IMR-90 (cell line): ENCODE data around the gene ACTR5. TPM values are rescaled to one million over a fixed set of nuclear protein-coding genes. Genes with fewer than 3 reads are reported as not detected.

Source experiments
- ATAC-seq: fragments of 200-7000 bp; cut with Tn5 transposase; 2 replicates; pipeline ENCODE4 v1.9.1; 2020; ENCODE audit warnings: low read depth, mild to moderate bottlenecking, moderate library complexity
- BruUV-seq: library from RNA; stranded (reverse); fragments of 400-500 nt; replicated peaks from 2 replicates; lab custom pipeline; 2021; lab: Mats Ljungman, UMichigan
- CTCF ChIA-PET: fragments of 300-600 bp; formaldehyde crosslinking; extraction: SDS; loops from one replicate; lab custom pipeline; 2021; ENCODE audit warnings: antibody characterized with exemption; lab: Yijun Ruan, JAX
- POLR2A ChIA-PET: fragments of 300-600 bp; sonication (Branson Sonifier 250); formaldehyde crosslinking; loops from one replicate; lab custom pipeline; 2022; ENCODE audit warnings: antibody characterized with exemption; ENCODE audit not compliant: unreplicated experiment; lab: Charles Lee
- DNase-seq: peaks from one replicate; pipeline ENCODE4 v3.0.0; 2013
- H2AFZ ChIP-seq: replicated peaks from 2 replicates; pipeline ENCODE3; 2013; ENCODE audit warnings: low read length, mild to moderate bottlenecking; ENCODE audit not compliant: poor library complexity
- H2AK5ac ChIP-seq: 2 replicates; pipeline ENCODE4 v1.6.1; 2013; ENCODE audit warnings: low read depth, low read length, inconsistent platforms
- H2AK9ac ChIP-seq: replicated peaks from 2 replicates; pipeline ENCODE3; 2013; ENCODE audit warnings: mild to moderate bottlenecking, low read depth, low read length, moderate library complexity; ENCODE audit not compliant: poor library complexity
- H2BK120ac ChIP-seq: 2 replicates; pipeline ENCODE4 v1.6.1; 2013; ENCODE audit warnings: low read depth, low read length, inconsistent platforms
- H2BK15ac ChIP-seq: 3 replicates; pipeline ENCODE4 v1.6.1; 2013; ENCODE audit warnings: low read depth, low read length, inconsistent platforms
- H2BK20ac ChIP-seq: 2 replicates; pipeline ENCODE4 v1.6.1; 2013; ENCODE audit warnings: low read depth, mild to moderate bottlenecking, inconsistent platforms, low read length, moderate library complexity
- H2BK5ac ChIP-seq: 2 replicates; pipeline ENCODE4 v1.6.1; 2013; ENCODE audit warnings: mild to moderate bottlenecking, low read depth, low read length, inconsistent platforms; ENCODE audit not compliant: poor library complexity, severe bottlenecking
- H3K14ac ChIP-seq: replicated peaks from 2 replicates; pipeline ENCODE4 v1.6.1; 2013; ENCODE audit warnings: low read depth, low read length, inconsistent platforms
- H3K18ac ChIP-seq: 2 replicates; pipeline ENCODE4 v1.6.1; 2013; ENCODE audit warnings: low read depth, low read length, control low read depth
- H3K23ac ChIP-seq: 2 replicates; pipeline ENCODE4 v1.6.1; 2013; ENCODE audit warnings: low read depth, low read length, inconsistent platforms
- H3K27ac ChIP-seq: 2 replicates; pipeline ENCODE4 v1.5.1; 2013; ENCODE audit warnings: mild to moderate bottlenecking, control low read depth, low read length; ENCODE audit not compliant: insufficient read depth
- H3K27me3 ChIP-seq: 2 replicates; pipeline ENCODE4 v1.6.1; 2013; ENCODE audit warnings: low read length; ENCODE audit not compliant: control insufficient read depth, insufficient read depth
- H3K36me3 ChIP-seq: 2 replicates; pipeline ENCODE4 v1.6.1; 2013; ENCODE audit warnings: low read length, mixed read lengths; ENCODE audit not compliant: control insufficient read depth, insufficient read depth
- H3K4ac ChIP-seq: 2 replicates; pipeline ENCODE4 v1.6.1; 2013; ENCODE audit warnings: low read depth, low read length, inconsistent platforms
- H3K4me1 ChIP-seq: 2 replicates; pipeline ENCODE4 v1.6.1; 2013; ENCODE audit warnings: low read length, mixed read lengths; ENCODE audit not compliant: control insufficient read depth, insufficient read depth
- H3K4me2 ChIP-seq: 2 replicates; pipeline ENCODE4 v1.6.1; 2013; ENCODE audit warnings: low read depth, mild to moderate bottlenecking, control low read depth, low read length, moderate library complexity
- H3K4me3 ChIP-seq: 2 replicates; pipeline ENCODE4 v1.5.1; 2013; ENCODE audit warnings: low read depth, mild to moderate bottlenecking, control low read depth, low read length, moderate library complexity; ENCODE audit not compliant: insufficient read depth
- H3K56ac ChIP-seq: 2 replicates; pipeline ENCODE4 v1.6.1; 2013; ENCODE audit warnings: low read length, inconsistent platforms; ENCODE audit not compliant: insufficient read depth; ENCODE audit errors: extremely low read depth
- H3K79me1 ChIP-seq, 2 experiments: 2 replicates each; pipeline ENCODE4 v1.6.1; 2013; ENCODE audit warnings: low read length in 2 of 2, inconsistent platforms in 1 of 2, low read depth in 1 of 2
- H3K9ac ChIP-seq: 2 replicates; pipeline ENCODE4 v1.6.1; 2013; ENCODE audit warnings: low read depth, low read length, control low read depth
- H3K9me1 ChIP-seq: 2 replicates; pipeline ENCODE4 v1.6.1; 2013; ENCODE audit warnings: low read length, inconsistent platforms; ENCODE audit not compliant: insufficient read depth
- H3K9me3 ChIP-seq: 2 replicates; pipeline ENCODE4 v1.6.1; 2013; ENCODE audit warnings: low read length; ENCODE audit not compliant: control insufficient read depth, insufficient read depth
- H4K20me1 ChIP-seq: 2 replicates; pipeline ENCODE4 v1.6.1; 2013; ENCODE audit warnings: low read length, inconsistent platforms; ENCODE audit not compliant: insufficient read depth
- H4K5ac ChIP-seq: 2 replicates; pipeline ENCODE4 v1.6.1; 2013; ENCODE audit warnings: mild to moderate bottlenecking, low read depth, low read length, control low read depth
- H4K8ac ChIP-seq, 2 experiments: 2 replicates each; pipeline ENCODE4 v1.6.1; 2013; ENCODE audit warnings: low read depth in 2 of 2, low read length in 2 of 2, control low read depth in 1 of 2, inconsistent platforms in 1 of 2
- H4K91ac ChIP-seq: 2 replicates; pipeline ENCODE4 v1.6.1; 2013; ENCODE audit warnings: low read depth, low read length, inconsistent platforms; ENCODE audit not compliant: insufficient read depth
- BHLHE40 ChIP-seq: fragments of 150-350 bp; IDR thresholded peaks from 2 replicates; pipeline ENCODE4 v1.6.1; 2016; ENCODE audit warnings: mild to moderate bottlenecking, low read depth, low read length
- CEBPB ChIP-seq: IDR thresholded peaks from 2 replicates; pipeline ENCODE4 v1.6.1; 2012; ENCODE audit warnings: low read depth, low read length, improper control_type of control experiment
- CHD1 ChIP-seq: IDR thresholded peaks from 2 replicates; pipeline ENCODE4 v1.6.1; 2012; ENCODE audit warnings: low read depth, low read length, improper control_type of control experiment
- FOS ChIP-seq: fragments of 150-350 bp; IDR thresholded peaks from 2 replicates; pipeline ENCODE4 v1.6.1; 2016; ENCODE audit warnings: low read depth, low read length
- MAFK ChIP-seq: IDR thresholded peaks from 2 replicates; pipeline ENCODE4 v1.6.1; 2012; ENCODE audit warnings: low read depth, low read length, improper control_type of control experiment
- MAZ ChIP-seq: IDR thresholded peaks from 2 replicates; pipeline ENCODE4 v1.6.1; 2012; ENCODE audit warnings: low read depth, mild to moderate bottlenecking, low read length, improper control_type of control experiment, moderate library complexity, borderline replicate concordance
- MXI1 ChIP-seq: IDR thresholded peaks from 2 replicates; pipeline ENCODE4 v1.6.1; 2012; ENCODE audit warnings: low read depth, mild to moderate bottlenecking, low read length, moderate library complexity, borderline replicate concordance
- NFE2L2 ChIP-seq: fragments of 150-350 bp; IDR thresholded peaks from 2 replicates; pipeline ENCODE4 v1.6.1; 2016; ENCODE audit warnings: low read depth, mild to moderate bottlenecking, low read length
- POLR2A ChIP-seq: IDR thresholded peaks from 2 replicates; pipeline ENCODE4 v1.6.1; 2012; ENCODE audit warnings: mild to moderate bottlenecking, low read depth, low read length
- RAD21 ChIP-seq: IDR thresholded peaks from 2 replicates; pipeline ENCODE4 v1.6.1; 2012; ENCODE audit warnings: low read length, improper control_type of control experiment
- RCOR1 ChIP-seq: IDR thresholded peaks from 2 replicates; pipeline ENCODE4 v1.6.1; 2012; ENCODE audit warnings: mild to moderate bottlenecking, low read length, improper control_type of control experiment; ENCODE audit not compliant: insufficient replicate concordance
- RFX5 ChIP-seq: IDR thresholded peaks from 2 replicates; pipeline ENCODE4 v1.8.0; 2012; ENCODE audit warnings: low read depth, mild to moderate bottlenecking, low read length, moderate library complexity
- SMC3 ChIP-seq: fragments of 150-350 bp; IDR thresholded peaks from 2 replicates; pipeline ENCODE4 v1.6.1; 2016; ENCODE audit warnings: low read depth, mild to moderate bottlenecking, antibody characterized with exemption, low read length, moderate library complexity
- WGBS, 2 experiments: methylation state at CpG; one replicate each; pipeline versions ENCODE4 v1.1.5 to v1.1.7; 2013; ENCODE audit warnings: missing lambda C conversion rate in 2 of 2; ENCODE audit not compliant: insufficient read length in 1 of 2; ENCODE audit errors: extremely low coverage in 2 of 2; 5-methylcytosine and 5-hydroxymethylcytosine counted together
- dilution Hi-C: fragments of 300-500 bp; cut with HindIII; formaldehyde crosslinking; loops from one replicate; pipeline ENCODE4 v1.14.3; 2018; ENCODE audit warnings: low sequenced_read_pairs; ENCODE audit not compliant: unreplicated experiment
- in situ Hi-C: fragments of 300-500 bp; cut with MboI; formaldehyde crosslinking; loops from 3 replicates; pipeline ENCODE4 v1.14.3; 2019; ENCODE audit warnings: low sequenced_read_pairs, inconsistent platforms, mixed read lengths
- intact Hi-C: fragments of 100-400 bp; cut with micrococcal nuclease; formaldehyde crosslinking; loops from 2 replicates; pipeline ENCODE4 v1.10.0; 2022
- polyA plus RNA-seq, 3 experiments: library from polyadenylated mRNA; depleted of rRNA; stranded (reverse); fragments of >200 nt; gene quantifications; 2 replicates each; pipeline ENCODE4 v1.2.3, GENCODE V29; 2012; ENCODE audit warnings: low replicate concordance in 1 of 3
- total RNA-seq: library from RNA; depleted of rRNA; stranded (reverse); fragments of >200 nt; gene quantifications from 2 replicates; pipeline ENCODE4 v1.2.3, GENCODE V29; 2012
- TF ChIP-seq, protein P1 (sequence below): fragments of 150-350 bp; IDR thresholded peaks from 2 replicates; pipeline ENCODE4 v1.6.1; 2016; ENCODE audit warnings: low read depth, mild to moderate bottlenecking, low read length, moderate library complexity, borderline replicate concordance
- TF ChIP-seq, protein P2 (sequence below): fragments of 150-350 bp; IDR thresholded peaks from 2 replicates; pipeline ENCODE4 v1.6.1; 2017; ENCODE audit warnings: mild to moderate bottlenecking, antibody characterized with exemption, low read length, low read depth

ACTR5 gene
- total and polyA plus RNA-seq, 2 of the 4 experiments (the other 2 are of a cell fraction): 5.9 to 6.6 TPM

DNA sequence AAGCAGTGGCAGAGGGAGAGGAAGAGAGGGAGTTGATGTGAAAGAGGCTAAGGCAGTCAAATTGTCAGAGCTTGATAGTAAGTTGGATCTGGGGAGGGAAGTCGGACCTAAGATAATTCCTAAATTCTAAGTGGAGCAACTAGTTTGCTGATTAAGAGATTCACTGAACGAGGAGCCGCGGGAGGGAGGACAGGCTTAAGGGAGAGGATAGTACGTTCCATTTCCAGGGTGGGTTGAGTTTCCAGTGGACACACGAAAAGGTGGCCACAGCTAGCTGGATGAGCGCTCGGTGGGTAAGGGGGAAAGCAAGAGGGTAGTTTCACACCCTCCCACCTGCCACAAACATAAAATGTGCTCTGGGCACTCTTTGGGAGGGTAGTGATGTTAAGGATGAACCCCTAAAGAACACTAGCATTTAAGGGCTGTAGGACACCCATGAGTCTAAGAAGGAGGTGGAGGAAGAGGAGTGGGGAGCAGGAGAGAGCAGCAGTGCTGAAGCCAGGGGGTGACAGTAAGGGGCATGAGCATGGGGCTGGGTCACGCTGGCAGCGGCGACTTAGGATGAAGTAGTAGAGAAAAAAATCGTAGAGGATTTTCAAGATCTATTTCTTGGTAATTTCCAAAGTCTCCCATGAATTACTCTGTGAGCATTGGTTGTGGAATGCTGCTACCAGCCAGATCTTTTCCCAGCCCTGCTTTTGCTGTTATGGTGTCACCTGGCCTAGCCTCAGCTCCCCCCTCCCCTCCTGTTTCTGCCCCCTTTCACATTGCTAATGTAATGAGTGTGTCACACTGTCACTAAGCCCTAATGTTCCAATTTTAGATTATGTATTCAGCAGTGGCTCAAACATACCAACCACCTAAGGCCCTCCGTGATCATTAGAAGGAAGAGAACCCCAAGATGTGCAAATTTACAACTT is 21.4 kb downstream of the ACTR5 start:
- dilution Hi-C loops: no loop called here
- TF ChIP-seq CEBPB (no peak), POLR2A (no peak), SMC3 (no peak), RFX5 (no peak), CHD1 (no peak), NFE2L2 (no peak), RAD21 (no peak), RCOR1 (no peak), MAZ (no peak), FOS (no peak), BHLHE40 (no peak), MXI1 (no peak), MAFK (no peak)
- TF ChIP-seq, protein P1, sequence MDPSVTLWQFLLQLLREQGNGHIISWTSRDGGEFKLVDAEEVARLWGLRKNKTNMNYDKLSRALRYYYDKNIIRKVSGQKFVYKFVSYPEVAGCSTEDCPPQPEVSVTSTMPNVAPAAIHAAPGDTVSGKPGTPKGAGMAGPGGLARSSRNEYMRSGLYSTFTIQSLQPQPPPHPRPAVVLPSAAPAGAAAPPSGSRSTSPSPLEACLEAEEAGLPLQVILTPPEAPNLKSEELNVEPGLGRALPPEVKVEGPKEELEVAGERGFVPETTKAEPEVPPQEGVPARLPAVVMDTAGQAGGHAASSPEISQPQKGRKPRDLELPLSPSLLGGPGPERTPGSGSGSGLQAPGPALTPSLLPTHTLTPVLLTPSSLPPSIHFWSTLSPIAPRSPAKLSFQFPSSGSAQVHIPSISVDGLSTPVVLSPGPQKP: no peak
- TF ChIP-seq, protein P2, sequence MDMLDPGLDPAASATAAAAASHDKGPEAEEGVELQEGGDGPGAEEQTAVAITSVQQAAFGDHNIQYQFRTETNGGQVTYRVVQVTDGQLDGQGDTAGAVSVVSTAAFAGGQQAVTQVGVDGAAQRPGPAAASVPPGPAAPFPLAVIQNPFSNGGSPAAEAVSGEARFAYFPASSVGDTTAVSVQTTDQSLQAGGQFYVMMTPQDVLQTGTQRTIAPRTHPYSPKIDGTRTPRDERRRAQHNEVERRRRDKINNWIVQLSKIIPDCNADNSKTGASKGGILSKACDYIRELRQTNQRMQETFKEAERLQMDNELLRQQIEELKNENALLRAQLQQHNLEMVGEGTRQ: no peak

More for the DNA sequence above, 21.4 kb downstream of the ACTR5 start:
- H3K4me1 ChIP-seq: peaks cover 3% of the 10 kb centered on the region
- ATAC-seq (no peak), DNase-seq (no peak)
- no peak overlapping the region for H3K4ac ChIP-seq
- peaks cover 33% of the 10 kb centered on the region for H3K36me3 ChIP-seq
- no peak overlapping the region for H4K5ac ChIP-seq
- intact Hi-C loops (no loop called here), in situ Hi-C loops (loop anchor here (25.0 kb wide), 1 partner anchor 268 kb away; no protein-coding TSS in a partner anchor)
- H3K9ac ChIP-seq: no peak overlapping the region
- no peak overlapping the region for H3K18ac ChIP-seq
- CTCF ChIA-PET: no interaction called here
- H3K27ac ChIP-seq: no peak overlapping the region
- H2BK20ac ChIP-seq: no peak overlapping the region
- H2AFZ ChIP-seq: no peak overlapping the region
- no peaks in the 10 kb centered on the region for H3K79me1 ChIP-seq
- H2BK15ac ChIP-seq: no peak overlapping the region
- no peak overlapping the region for H3K4me3 ChIP-seq
- no peaks in the 10 kb centered on the region for H4K20me1 ChIP-seq
- no peaks in the 10 kb centered on the region for H3K9me3 ChIP-seq
- BruUV-seq: no TSS peak
- no peak overlapping the region for H2BK120ac ChIP-seq
- H4K8ac ChIP-seq: no peak overlapping the region
- H3K14ac ChIP-seq: no peak overlapping the region
- H3K9me1 ChIP-seq: peaks cover 6% of the 10 kb centered on the region; the same call in 1 of the 2 replicates
- H3K4me2 ChIP-seq: no peak overlapping the region
- no peak overlapping the region for H2AK5ac ChIP-seq
- H2AK9ac ChIP-seq: no peak overlapping the region
- no peaks in the 10 kb centered on the region for H3K27me3 ChIP-seq
- H4K91ac ChIP-seq: no peak overlapping the region
- POLR2A ChIA-PET: no interaction called here
- H3K56ac ChIP-seq: no peak overlapping the region
- 100% methylated on average over 1 of the region's 13 CpGs; no CpG with 5 or more reads in 1 of the 2 experiments for WGBS, 2 experiments
- no peak overlapping the region for H2BK5ac ChIP-seq
- H3K23ac ChIP-seq: no peak overlapping the region
